Muscle layer of duodenum (tissue), 2 donors: Measurements from ENCODE around the gene C3orf52.

ENCODE experiments used
- H3K27ac ChIP-seq: one replicate; pipeline ENCODE4 v1.7.0; 2013; ENCODE audit warnings: mild to moderate bottlenecking, low read length
- H3K27me3 ChIP-seq: one replicate; pipeline ENCODE4 v1.7.0; 2013; ENCODE audit warnings: low read depth, mild to moderate bottlenecking, control low read depth, low read length
- H3K36me3 ChIP-seq, 2 donors: one replicate each; pipeline ENCODE4 v1.7.0; 2013; ENCODE audit warnings: low read length in 2 of 2, control low read depth in 1 of 2, mild to moderate bottlenecking in 1 of 2; ENCODE audit not compliant: insufficient read depth in 2 of 2, control insufficient read depth in 1 of 2
- H3K4me1 ChIP-seq, 2 donors: one replicate each; pipeline ENCODE4 v1.7.0; 2013; ENCODE audit warnings: low read length in 2 of 2, mild to moderate bottlenecking in 2 of 2, control low read depth in 1 of 2, moderate library complexity in 1 of 2; ENCODE audit not compliant: insufficient read depth in 2 of 2, control insufficient read depth in 1 of 2
- H3K4me3 ChIP-seq, 2 donors: one replicate each; pipeline ENCODE4 v1.7.0; 2013; ENCODE audit warnings: low read length in 2 of 2, low read depth in 1 of 2, mild to moderate bottlenecking in 1 of 2
- H3K9me3 ChIP-seq, 2 donors: one replicate each; pipeline ENCODE4 v1.7.0; 2013; ENCODE audit warnings: low read length in 2 of 2, control low read depth in 1 of 2, mild to moderate bottlenecking in 1 of 2; ENCODE audit not compliant: control insufficient read depth in 1 of 2
- donor health status: healthy.

Gene C3orf52

DNA sequence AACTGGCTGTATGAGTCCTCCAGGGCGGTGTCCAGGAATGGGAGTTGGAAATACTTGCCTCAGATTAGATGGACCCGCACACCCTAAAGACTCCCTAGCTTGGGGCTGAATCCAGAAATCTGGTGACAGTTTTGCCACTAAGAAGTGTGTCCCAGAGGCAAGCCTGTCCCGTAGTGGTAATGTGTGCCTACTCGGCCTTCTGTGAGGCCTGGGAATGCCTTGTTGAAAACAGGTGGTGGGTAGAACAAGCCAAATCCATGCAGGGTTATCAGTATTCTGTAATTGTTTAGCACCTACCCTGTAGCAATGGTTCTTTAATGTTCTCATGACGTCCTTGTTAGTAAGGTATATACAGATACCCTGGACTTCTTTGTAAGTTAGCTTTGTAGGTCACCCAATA lies 1.6 kb downstream of the C3orf52 start:
- peaks cover 0 to 4% of the 10 kb centered on the region in 2 donors for H3K4me1 ChIP-seq
- H3K36me3 ChIP-seq, result no peaks in the 10 kb centered on the region
- H3K4me3 ChIP-seq, result no peak overlapping the region
- H3K9me3 ChIP-seq, result no peaks in the 10 kb centered on the region
- H3K27me3 ChIP-seq, result no peaks in the 10 kb centered on the region
- no peak overlapping the region for H3K27ac ChIP-seq

DNA sequence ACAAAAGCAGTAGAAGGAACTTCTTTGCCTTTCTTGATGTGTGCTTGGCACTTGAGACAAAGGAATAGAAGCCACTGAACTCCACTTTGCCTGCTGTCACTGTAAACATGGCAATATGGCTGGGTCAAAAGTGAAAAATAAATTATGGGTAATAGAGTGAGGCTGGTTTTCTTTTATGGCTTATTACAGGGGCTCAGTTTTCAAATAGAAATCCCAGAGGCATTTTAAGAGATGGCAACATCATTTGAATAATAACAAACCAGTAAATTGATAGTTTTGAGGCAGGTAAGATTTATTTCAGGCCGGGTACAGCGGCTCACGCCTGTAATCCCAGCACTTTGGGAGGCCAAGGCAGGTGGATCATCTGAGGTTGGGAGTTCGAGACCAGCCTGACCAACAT lies 2.8 kb downstream of the C3orf52 start:
- Histone ChIP-seq H3K27ac (no peak overlapping the region), H3K9me3 (no peaks in the 10 kb centered on the region), H3K4me1 (peaks cover 0 to 4% of the 10 kb centered on the region in 2 donors), H3K4me3 (no peak overlapping the region), H3K36me3 (no peaks in the 10 kb centered on the region), H3K27me3 (no peaks in the 10 kb centered on the region)

DNA sequence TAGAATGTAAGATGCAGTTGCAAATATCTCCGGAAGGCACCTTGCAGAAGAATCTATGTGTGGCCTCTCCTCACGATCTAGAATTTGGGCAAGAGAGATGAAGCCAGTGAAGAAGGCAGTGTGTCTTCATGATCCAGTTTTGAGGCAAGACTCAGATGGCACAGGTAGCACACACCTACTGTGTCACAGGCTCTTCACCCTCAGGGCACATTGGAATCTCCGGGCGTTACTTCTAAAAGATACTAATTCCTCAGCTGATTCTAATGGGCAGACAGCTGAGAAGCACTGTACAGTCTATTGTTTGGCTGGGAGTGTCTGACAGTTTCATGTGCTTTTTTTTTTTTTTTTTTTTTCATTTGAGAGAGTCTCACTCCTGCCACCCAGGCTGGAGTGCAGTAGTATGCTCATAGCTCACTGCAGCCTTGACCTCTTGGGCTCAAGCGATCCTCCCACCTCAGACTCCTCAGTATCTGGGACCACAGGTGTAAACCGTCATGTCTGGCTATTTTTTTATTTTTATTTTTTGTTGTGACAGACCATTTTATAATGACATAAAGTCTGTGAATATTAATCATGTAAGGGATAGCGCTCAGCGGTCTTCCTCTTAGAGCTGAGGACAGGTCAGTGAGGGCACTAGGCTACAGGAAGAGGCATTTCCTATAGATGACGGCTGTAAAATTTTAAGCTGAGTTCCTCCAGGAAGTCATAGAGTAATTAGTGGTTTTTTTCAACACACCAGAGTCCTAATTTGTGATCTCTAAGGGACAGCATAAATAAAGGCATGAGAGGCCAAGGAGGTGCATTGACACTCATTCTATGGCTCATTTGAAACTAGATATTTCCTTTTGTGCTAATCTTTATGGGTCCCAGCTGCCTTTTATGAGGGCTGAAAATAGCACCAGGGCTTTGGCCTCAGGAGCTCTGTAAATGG lies 4.0 kb downstream of the C3orf52 start:
- Histone ChIP-seq H3K36me3 (no peaks in the 10 kb centered on the region), H3K4me3 (no peak overlapping the region), H3K27ac (no peak overlapping the region), H3K4me1 (peaks cover 0 to 4% of the 10 kb centered on the region in 2 donors), H3K27me3 (no peaks in the 10 kb centered on the region), H3K9me3 (no peaks in the 10 kb centered on the region)

DNA sequence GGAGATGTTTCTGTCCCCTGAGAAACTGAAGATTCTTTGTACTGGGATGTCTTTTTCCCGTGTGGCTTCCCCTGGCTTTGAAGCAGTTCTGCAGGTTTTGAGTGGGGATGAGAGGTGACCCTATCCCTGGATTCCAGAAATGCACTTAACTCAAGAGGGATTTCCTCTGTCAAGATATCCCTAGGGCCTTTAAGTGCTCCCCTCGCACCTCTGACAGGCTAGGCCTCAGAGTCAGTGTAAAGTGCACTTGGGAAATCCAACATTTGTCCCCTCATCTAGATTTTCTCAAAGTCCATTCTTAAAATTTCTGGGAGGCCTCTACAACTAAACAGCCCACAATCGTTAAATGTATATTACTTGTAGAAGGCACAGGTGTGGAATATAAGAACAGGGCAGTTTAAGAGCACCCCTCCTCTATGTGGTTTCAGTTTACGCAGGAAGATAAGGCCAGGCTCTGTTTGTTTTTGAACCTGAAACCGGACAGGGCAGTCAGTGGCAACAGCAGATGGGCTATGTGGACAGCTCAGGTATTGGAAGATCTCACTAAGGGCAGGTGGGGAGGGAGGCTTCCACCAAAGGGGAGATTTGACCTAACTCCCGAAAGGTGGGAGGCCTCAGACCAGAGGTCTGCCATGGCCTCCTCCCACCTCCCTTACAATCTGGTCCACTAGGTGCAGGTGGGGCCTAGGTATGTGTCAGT lies 4.8 kb downstream of the C3orf52 start:
- H3K9me3 ChIP-seq, result no peaks in the 10 kb centered on the region
- H3K27ac ChIP-seq, result no peak overlapping the region
- H3K4me3 ChIP-seq, result no peak overlapping the region
- no peaks in the 10 kb centered on the region for H3K36me3 ChIP-seq
- no peaks in the 10 kb centered on the region for H3K27me3 ChIP-seq
- H3K4me1 ChIP-seq, result peaks cover 0 to under 1% of the 10 kb centered on the region in 2 donors

DNA sequence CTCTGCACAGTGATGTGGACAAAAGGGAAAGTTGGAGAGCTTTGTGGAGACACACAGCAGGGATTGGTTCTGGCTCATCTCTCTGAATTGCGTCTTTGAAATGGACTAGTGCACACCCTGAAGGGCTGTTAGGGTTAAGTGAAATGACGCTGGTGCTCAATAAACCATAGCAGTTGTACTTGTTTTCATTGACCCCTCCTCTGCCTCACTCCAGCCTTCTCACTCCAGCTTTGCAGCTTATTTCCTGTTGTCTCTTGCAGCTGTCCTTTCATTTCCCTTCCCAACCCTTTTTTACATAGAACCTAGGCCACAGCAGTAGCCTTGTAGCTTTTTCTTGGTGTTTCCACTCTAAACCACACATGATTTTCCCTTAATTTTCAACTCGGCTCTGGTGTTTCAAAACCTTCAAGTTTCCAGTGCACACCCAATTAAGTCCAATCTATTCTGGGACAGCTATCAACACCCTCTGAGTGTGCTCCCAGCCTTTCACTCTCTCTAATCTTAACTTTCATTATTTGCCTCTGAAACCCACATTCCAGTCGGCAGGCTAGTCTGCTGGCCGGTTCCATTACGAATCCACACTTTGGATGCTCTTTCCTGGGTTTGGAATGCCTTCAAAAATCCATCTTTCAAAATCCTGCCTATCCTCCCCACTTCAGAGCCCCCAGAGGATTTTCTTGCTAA lies 6.4 kb downstream of the C3orf52 start:
- Histone ChIP-seq H3K4me3 (no peak overlapping the region), H3K36me3 (no peaks in the 10 kb centered on the region), H3K4me1 (peaks cover 0 to 5% of the 10 kb centered on the region in 2 donors), H3K27me3 (no peaks in the 10 kb centered on the region), H3K27ac (no peak overlapping the region), H3K9me3 (no peaks in the 10 kb centered on the region)

DNA sequence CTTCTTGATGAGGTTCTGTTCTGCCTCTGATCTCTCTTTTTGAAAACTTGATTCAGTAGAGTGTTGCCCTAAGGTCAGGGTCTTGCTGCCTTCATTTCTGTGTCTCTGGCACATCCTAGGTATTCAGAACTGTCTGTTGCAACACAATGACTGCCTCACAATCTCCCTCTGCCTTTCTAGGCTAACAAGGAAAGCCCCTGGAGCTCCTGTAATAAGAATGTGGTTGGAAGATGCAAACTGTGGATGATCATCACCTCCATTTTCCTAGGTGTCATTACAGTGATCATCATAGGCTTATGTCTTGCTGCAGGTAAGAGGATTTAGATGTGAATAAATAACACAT lies 7.0 kb downstream of the C3orf52 start:
- no peaks in the 10 kb centered on the region for H3K9me3 ChIP-seq
- no peaks in the 10 kb centered on the region for H3K27me3 ChIP-seq
- H3K4me3 ChIP-seq, result no peak overlapping the region
- no peaks in the 10 kb centered on the region for H3K36me3 ChIP-seq
- H3K27ac ChIP-seq, result no peak overlapping the region
- H3K4me1 ChIP-seq, result peaks cover 0 to 5% of the 10 kb centered on the region in 2 donors

DNA sequence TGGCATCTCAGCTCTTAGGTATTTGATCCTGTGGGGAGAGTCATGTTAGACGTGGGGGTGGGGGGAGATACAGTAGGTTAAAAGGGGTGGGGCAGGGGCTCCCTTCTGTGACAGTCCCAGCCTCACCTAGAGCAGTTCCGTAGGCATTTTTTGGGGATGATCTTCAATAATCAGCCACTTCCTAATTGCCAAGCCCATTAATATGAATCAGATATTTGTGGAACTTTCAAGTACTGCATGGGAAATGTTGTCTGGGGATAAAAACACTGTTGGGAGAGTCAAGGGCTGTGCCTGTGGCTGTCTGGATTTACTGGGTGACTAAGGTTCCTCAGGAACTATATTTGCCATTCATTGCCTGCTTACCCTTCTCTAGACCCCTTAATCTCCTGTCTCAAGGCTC lies 9.5 kb downstream of the C3orf52 start:
- no peak overlapping the region for H3K4me3 ChIP-seq
- no peaks in the 10 kb centered on the region for H3K36me3 ChIP-seq
- no peaks in the 10 kb centered on the region for H3K9me3 ChIP-seq
- peaks cover 0 to 5% of the 10 kb centered on the region in 2 donors for H3K4me1 ChIP-seq
- H3K27me3 ChIP-seq, result no peaks in the 10 kb centered on the region
- no peak overlapping the region for H3K27ac ChIP-seq

DNA sequence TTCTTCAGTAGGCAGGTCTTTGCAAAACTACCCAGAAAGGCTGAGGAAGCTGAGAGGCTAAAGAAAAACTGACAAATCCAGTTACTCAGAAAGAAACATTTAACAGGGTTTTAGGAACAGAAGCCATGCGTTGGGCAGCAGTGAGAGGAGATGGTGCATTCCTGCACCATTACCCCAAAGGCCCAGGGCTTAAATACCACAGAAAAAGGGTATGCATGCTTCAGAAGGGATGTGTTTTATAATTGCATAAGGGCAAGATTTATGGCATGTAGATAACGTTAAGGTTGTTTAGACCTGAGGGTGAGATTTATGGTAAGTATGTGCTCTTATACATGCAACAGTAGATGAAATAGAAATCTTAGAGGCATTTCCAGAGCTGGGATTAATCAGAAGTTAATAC lies 10.0 kb downstream of the C3orf52 start:
- Histone ChIP-seq H3K27me3 (no peaks in the 10 kb centered on the region), H3K4me3 (no peak overlapping the region), H3K27ac (no peak overlapping the region), H3K4me1 (peaks cover 0 to 5% of the 10 kb centered on the region in 2 donors), H3K9me3 (no peaks in the 10 kb centered on the region), H3K36me3 (no peaks in the 10 kb centered on the region)

DNA sequence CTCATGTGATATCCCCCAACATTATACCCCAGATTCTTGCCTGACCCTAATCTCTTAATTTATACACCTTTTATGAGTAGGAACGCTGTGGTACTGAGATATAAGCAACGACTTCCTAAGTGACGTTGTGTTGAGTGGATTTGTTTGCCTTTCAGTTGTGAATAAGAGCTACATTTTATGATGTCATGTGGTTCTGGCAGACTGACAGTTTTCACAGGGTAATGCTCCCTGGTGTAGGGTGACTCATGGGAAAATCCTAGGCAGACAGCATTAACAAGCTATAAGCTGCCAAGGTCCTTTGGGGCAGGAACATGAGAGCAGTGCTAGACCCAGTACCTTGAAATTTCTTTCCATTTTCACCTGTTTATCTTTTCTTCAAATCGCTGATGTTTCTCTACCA lies 11.2 kb downstream of the C3orf52 start:
- Histone ChIP-seq H3K36me3 (no peaks in the 10 kb centered on the region), H3K27ac (no peak overlapping the region), H3K4me3 (no peak overlapping the region), H3K4me1 (peaks cover 0 to 5% of the 10 kb centered on the region in 2 donors), H3K27me3 (no peaks in the 10 kb centered on the region), H3K9me3 (no peaks in the 10 kb centered on the region)

DNA sequence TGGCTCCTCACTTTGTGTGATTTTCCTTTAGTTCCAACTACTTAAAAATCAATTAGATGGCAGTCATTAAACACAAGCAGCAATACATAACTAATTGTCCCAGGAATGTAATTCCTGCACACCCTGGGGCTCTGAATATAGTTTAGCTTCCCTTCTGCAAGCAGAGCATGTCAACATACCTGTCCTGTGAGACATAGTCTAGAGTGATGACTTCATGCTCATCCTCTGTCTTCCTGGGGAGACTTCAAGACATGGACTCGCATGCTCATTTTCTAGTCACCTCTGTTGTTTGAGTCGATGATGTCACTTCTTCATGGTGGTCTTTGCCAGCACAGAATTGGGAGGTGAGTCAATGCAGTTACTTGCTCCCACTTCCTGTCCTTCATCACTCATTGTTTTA lies 15.7 kb downstream of the C3orf52 start:
- H3K27ac ChIP-seq, result no peak overlapping the region
- H3K4me1 ChIP-seq, result peaks cover 0 to 5% of the 10 kb centered on the region in 2 donors
- H3K4me3 ChIP-seq, result no peak overlapping the region
- no peaks in the 10 kb centered on the region for H3K27me3 ChIP-seq
- H3K36me3 ChIP-seq, result no peaks in the 10 kb centered on the region
- H3K9me3 ChIP-seq, result no peaks in the 10 kb centered on the region

DNA sequence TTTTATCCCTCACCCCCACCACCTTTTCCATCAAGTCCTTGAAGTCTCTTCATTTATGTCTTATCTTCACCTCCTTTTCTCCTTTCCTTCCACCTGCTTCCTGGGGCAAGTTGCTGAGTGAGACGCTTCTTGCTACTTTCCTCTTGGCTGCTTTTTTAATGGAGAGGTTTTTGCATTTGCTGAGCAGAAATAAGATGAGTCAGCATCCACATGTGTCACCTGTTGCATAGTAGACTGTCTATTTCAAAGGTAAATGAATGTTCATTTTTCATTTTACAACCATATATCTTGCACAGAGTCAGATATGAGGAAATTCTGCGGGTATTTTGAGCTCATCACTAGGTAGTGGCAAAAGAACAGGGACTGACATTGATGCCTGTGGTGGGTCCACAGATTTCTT lies 18.6 kb downstream of the C3orf52 start:
- Histone ChIP-seq H3K9me3 (no peaks in the 10 kb centered on the region), H3K36me3 (no peaks in the 10 kb centered on the region), H3K4me1 (no peaks in the 10 kb centered on the region), H3K27me3 (no peaks in the 10 kb centered on the region), H3K4me3 (no peak overlapping the region), H3K27ac (no peak overlapping the region)
